Type B pancreatic cell (in vitro differentiated cells): ENCODE results near the gene CD79B. TPM values are rescaled to one million over a fixed set of nuclear protein-coding genes. Genes with fewer than 3 reads are reported as not detected.
"Not testable (repeated sequence)": the region's sequence is repeated elsewhere in the genome, so short reads cannot be mapped to it uniquely, and the experiment has no call there.

Experiments
- DNase-seq: peaks from one replicate; pipeline ENCODE4 v3.0.0; 2021; ENCODE audit warnings: mixed read lengths; ENCODE audit not compliant: unreplicated experiment; ENCODE audit errors: extremely low spot score
- H3K27ac Mint-ChIP-seq: 2 replicates; pipeline ENCODE4 v1.8.0; 2021; ENCODE audit warnings: mild to moderate bottlenecking, mixed read lengths
- H3K27me3 Mint-ChIP-seq: 2 replicates; pipeline ENCODE4 v1.8.0; 2021; ENCODE audit warnings: mixed read lengths
- H3K36me3 Mint-ChIP-seq: 2 replicates; pipeline ENCODE4 v1.8.0; 2021; ENCODE audit warnings: mixed read lengths
- H3K4me1 Mint-ChIP-seq: one replicate; pipeline ENCODE4 v1.8.0; 2021; ENCODE audit warnings: mixed read lengths; ENCODE audit not compliant: unreplicated experiment
- H3K4me3 Mint-ChIP-seq: 2 replicates; pipeline ENCODE4 v1.8.0; 2021; ENCODE audit warnings: mild to moderate bottlenecking, mixed read lengths
- H3K9me3 Mint-ChIP-seq: 2 replicates; pipeline ENCODE4 v1.8.0; 2021; ENCODE audit warnings: mixed read lengths
- total RNA-seq: library from RNA; stranded (reverse); gene quantifications from 2 replicates; pipeline ENCODE4 v1.2.1, GENCODE V29; 2021; ENCODE audit warnings: low replicate concordance
- TF ChIP-seq, protein P1 (sequence below): fragments of 200-600 bp; sonication (generic); conservative IDR thresholded peaks from 2 replicates; pipeline ENCODE4 v1.5.0; 2021; ENCODE audit warnings: antibody characterized with exemption, mild to moderate bottlenecking

Gene CD79B
- total RNA-seq, 1 donor from 2014 or later: not detected

DNA sequence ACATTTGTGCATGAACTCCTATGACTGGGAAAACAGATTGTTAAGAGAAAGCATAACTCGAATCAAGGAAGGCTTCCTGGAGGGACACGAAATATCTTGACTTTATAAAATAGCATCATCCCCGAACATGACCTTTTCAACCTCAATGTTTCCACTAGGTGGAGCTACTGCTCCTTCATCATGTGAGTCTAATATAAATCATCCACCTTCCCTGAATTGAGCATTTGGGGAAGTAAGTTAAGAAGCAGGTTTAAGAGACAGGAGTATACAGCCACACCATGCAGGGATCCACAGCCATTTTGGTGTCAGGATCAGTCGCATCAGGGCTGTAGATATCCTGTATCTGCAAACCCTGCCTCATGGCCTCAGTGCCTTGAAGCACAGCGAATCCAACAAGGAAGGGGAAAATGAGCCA is 28.3 kb downstream of the CD79B start:
- H3K27me3 Mint-ChIP-seq: peaks cover 22% of the 10 kb centered on the region
- TF ChIP-seq, protein P1, sequence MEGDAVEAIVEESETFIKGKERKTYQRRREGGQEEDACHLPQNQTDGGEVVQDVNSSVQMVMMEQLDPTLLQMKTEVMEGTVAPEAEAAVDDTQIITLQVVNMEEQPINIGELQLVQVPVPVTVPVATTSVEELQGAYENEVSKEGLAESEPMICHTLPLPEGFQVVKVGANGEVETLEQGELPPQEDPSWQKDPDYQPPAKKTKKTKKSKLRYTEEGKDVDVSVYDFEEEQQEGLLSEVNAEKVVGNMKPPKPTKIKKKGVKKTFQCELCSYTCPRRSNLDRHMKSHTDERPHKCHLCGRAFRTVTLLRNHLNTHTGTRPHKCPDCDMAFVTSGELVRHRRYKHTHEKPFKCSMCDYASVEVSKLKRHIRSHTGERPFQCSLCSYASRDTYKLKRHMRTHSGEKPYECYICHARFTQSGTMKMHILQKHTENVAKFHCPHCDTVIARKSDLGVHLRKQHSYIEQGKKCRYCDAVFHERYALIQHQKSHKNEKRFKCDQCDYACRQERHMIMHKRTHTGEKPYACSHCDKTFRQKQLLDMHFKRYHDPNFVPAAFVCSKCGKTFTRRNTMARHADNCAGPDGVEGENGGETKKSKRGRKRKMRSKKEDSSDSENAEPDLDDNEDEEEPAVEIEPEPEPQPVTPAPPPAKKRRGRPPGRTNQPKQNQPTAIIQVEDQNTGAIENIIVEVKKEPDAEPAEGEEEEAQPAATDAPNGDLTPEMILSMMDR: peak; percentile 73
- not testable (repeated sequence) for H3K36me3 Mint-ChIP-seq, H3K4me3 Mint-ChIP-seq, H3K9me3 Mint-ChIP-seq, H3K4me1 Mint-ChIP-seq, DNase-seq, H3K27ac Mint-ChIP-seq

DNA sequence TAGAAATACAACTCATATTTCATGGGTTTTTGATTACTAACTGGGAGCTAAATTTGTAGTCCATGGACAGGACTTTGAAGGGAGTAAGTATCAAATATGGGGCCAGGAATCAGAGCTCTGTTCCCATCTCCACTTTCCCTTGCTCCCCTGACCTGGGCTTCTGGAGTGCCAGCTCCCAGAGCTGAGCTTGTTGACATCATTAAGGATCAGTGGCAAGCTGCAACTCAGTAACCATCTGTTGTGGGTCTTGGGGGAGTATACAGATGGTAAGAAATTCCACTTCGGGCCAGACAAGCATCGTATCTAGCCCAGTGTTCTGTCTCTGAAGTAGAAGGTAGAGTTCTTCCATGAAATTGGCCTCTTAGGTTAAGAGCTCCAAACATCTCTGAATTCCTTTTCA is 30.2 kb downstream of the CD79B start:
- H3K27ac Mint-ChIP-seq, DNase-seq, H3K4me3 Mint-ChIP-seq, H3K27me3 Mint-ChIP-seq, H3K9me3 Mint-ChIP-seq, H3K36me3 Mint-ChIP-seq, H3K4me1 Mint-ChIP-seq: not testable (repeated sequence)

DNA sequence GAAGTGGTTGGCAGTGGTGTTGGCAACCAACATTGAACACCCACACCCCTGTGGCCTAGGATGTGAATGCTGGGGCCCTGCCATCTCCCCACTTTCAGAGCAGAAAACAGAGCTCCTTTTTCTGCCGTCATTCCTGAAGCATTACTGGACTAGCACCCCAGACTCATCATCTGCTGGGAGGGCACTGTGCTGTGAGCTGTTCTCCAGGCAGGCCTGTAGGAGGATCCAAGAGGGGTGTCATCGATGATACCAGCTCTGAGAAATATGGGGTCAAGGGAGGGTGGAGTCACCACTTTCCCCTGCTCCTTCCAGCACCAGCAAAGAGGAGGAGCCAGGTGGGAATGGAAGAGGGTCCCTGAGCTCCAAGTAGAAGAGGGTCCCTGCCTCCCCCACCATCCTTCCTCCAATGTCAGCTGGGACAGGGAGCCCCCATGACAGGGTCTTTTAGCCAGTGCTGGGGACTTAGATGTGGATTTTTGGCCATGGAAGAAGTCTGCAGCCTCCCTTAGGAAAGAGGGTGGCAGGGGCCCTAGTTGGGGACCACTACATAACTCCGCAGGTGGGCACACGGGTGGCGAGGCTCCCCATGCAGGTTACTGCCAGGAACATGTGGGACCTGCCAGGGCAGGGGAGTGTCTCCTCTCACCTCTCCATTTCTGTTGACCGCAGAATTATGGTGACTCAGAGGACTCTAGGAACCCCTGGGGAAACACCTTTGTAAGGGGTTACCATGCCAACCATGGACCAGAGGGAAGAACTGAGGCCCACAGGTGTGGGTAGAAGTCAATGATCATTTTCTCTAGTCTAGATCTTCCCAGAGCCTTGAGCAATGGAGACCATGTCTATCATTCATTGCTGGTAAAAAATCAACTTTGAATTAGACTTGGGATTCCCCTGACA is 33.0 kb downstream of the CD79B start:
- not testable (repeated sequence) for H3K27ac Mint-ChIP-seq, H3K4me3 Mint-ChIP-seq, H3K36me3 Mint-ChIP-seq, H3K9me3 Mint-ChIP-seq, H3K27me3 Mint-ChIP-seq, H3K4me1 Mint-ChIP-seq, DNase-seq

DNA sequence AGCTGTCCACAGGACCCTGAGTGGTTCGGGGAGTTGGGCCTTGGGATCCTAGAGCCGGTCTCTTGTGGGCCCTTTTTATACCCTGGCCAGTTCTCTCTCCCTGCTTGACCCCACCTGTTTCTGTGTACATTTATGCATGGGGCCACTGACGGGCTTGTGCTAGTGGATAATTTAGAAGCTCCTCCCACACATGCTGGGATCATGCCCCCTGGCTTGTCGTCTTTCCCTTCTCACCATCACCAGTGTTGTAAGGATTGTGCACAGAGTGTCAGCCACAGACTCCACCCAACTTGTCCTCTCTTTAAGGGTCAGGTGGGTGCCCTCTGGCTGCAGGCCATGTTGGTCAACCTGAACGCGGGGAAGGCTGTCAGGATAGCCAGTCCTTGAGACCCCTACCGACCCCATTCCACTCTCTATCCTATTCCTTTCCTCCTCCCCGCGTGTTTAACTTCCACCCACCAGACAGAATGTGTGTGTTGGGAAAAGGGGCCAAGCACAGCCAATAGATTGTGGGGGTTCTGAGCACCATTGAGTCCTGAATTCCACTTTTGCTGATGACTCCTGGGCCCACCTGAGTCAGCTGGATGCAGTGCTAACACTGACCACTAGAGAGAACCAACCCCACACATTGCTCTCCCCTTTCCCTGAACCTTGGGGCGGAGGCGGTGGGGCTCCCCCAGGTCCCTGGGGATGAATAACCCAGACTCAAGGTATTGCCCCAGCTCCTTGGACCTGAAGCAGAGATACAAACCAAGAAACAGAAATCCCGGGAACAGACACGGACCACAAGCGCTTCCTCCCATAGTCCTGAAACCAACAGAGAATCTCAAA is 35.4 kb downstream of the CD79B start, which contains the start of gene CSH1:
CSH1 (minus strand) TSS at position 51 of the 831 bp plus-strand sequence. CDS start 63 bp downstream, outside the sequence.
- not testable (repeated sequence) for H3K4me1 Mint-ChIP-seq, H3K36me3 Mint-ChIP-seq, H3K27ac Mint-ChIP-seq, H3K9me3 Mint-ChIP-seq, DNase-seq, H3K4me3 Mint-ChIP-seq
- peaks cover 19% of the 10 kb centered on the region for H3K27me3 Mint-ChIP-seq

DNA sequence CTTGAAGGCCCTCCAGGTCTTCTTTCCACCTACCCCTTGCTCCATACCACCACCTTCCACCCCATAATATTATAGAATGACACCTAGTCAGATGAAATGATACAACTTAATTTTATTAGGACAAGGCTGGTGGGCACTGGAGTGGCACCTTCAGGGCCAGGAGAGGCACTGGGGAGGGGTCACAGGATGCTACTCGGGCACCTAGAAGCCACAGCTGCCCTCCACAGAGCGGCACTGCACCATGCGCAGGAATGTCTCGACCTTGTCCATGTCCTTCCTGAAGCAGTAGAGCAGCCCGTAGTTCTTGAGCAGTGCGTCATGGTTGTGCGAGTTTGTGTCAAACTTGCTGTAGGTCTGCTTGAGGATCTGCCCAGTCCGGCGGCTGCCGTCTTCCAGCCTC is 37.3 kb downstream of the CD79B start:
- H3K27me3 Mint-ChIP-seq: peaks cover 19% of the 10 kb centered on the region
- not testable (repeated sequence) for H3K4me3 Mint-ChIP-seq, H3K9me3 Mint-ChIP-seq, H3K36me3 Mint-ChIP-seq, H3K4me1 Mint-ChIP-seq, H3K27ac Mint-ChIP-seq, DNase-seq

DNA sequence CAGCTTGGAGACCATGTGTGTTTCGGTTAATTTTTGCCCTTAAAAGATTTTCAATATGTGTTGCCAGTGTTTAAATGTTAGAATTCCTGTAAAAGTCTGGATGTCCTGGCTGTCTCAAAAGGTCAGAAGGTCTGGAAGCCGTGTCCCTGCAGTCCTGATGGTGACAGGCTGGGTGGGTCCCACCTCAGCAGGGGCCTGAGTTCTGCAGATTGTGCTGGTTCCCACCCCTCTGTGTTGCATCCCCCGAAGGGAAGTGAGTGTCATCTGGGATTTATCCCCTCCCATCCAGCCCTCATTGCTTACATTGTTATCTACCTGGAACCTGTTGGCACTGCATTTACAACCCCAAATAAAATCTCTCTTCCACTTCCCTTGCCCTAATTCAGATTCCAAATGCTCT is 38.1 kb downstream of the CD79B start:
- not testable (repeated sequence) for DNase-seq, H3K4me3 Mint-ChIP-seq, H3K9me3 Mint-ChIP-seq, H3K36me3 Mint-ChIP-seq, H3K4me1 Mint-ChIP-seq, H3K27ac Mint-ChIP-seq
- peaks cover 21% of the 10 kb centered on the region for H3K27me3 Mint-ChIP-seq

DNA sequence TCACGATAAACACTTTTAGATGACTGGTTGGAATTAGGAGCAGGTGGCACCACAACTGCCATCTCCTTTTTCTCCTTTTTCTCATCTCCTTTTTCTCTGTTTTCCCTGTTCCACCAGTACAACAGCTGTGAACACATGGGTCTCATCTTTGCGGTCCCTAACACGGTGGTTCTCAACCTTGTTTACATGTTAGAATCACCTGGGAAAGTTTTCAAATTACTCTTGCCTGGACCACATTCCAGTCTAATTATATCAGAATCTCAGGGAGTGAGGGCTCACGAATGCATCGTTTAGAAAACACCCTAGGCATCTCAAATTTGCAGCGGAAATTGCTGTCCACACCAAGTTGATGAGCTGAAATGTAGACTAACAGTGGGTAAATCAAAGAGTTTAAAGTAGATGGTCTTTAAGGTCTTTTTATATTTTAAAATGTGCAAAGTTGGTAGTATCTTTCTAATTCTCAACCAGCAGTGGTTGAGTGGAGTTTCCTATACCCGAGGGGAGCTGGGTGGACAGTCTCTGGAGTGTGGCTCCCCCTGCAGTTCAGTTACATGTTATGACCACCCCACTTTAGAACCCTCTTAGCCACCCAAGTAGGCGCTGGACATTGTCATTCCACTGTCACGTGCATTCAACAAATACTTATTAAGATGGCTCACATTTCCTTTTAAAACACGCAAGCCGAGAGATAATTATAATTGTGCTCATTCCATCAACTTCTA is 39.7 kb downstream of the CD79B start:
- DNase-seq, H3K36me3 Mint-ChIP-seq, H3K27ac Mint-ChIP-seq, H3K4me3 Mint-ChIP-seq, H3K4me1 Mint-ChIP-seq, H3K9me3 Mint-ChIP-seq: not testable (repeated sequence)
- TF ChIP-seq, protein P1: peak; percentile 62
- peaks cover 26% of the 10 kb centered on the region for H3K27me3 Mint-ChIP-seq
